GM18498 (cell line): ENCODE results near the gene RAD54L.
"Not testable (repeated sequence)": the region's sequence is repeated elsewhere in the genome, so short reads cannot be mapped to it uniquely, and the experiment has no call there.

Experiments
- ATAC-seq: cut with Tn5 transposase; IDR thresholded peaks from one replicate; pipeline ENCODE4 v1.9.1; 2021; ENCODE audit warnings: mild to moderate bottlenecking, moderate library complexity; ENCODE audit not compliant: unreplicated experiment

Gene RAD54L

DNA sequence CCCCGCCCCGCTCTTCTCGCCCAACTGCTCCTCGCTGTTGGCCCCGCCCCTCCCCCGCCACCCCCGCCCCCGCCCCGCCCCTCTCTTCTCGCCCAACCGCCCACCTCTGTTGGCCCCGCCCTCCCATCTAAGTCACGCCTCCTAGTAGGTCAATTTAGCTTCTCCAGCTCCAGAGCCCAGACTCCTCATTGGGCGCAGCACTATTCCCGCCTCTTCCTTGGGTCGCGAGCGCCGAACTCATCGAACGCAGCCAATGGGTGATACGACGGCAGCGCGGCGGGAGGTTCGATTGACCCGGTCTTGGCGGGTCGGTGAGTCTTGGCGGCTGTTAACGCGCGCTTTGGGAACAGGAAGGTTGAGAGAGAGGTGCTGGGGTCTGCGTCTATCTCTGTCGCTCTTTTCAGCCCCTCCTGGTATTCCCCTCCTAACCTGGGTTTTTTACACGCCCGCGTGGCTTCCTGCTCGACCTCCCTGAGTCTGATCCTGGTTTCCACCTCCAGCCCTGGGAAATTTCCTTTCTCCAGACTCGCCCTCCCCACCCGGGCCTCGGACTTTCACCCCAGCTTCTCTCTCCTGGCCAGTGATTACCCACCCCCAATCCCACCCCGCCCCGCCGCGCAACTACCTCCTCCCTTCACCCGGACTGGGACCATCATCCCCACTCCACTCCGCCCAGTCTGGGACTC lies at the start of gene RAD54L:
RAD54L (plus strand) TSS at position 328 of the 686 bp plus-strand sequence. CDS start 643 bp downstream, outside the sequence.
- ATAC-seq: peak; percentile 93

DNA sequence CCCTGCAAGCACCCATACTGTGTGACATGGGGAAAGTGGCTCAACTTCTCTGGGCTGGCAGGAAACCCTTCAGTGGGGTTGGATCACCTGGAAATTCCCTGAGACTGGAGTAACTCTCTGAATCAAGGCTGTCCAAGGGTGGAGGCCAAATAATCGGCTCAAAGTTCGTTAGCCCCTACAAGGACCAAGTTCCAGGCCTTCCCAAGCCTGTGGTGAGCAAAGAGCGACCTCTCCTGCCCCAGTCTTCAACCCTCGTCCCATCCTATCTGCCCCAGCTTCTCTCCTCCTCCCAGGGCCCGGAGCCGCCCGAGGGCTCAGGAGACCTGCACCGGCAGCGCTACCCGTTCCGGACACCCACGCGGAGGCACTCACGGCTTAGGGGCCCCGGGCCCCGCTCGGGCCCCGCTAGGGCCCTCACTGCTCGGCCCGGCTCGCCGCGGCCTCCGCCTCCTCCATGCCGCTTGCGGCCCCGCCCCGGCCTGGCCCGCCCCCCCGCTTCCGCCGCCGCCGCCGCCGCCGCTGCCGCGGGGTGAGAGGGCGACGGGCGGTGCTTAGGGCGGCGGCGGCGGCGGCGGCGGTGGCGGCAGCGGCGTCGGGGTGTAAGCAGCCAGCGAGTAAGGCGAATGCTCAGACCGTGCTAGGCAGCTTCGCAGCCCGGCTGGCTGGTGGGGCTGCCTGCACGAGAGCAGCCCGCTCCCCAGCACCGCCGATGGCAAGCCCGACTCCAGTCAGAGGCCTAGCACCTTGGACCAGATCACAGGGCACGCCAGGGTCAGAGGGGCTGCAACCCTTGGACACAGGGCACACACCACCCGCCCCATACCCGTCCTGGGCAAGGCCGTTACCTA lies 49.4 kb upstream of the RAD54L start, which contains the start of gene POMGNT1:
POMGNT1 (minus strand) TSS at position 471 of the 848 bp plus-strand sequence. CDS start 613 bp downstream, outside the sequence.
- ATAC-seq: peak; percentile 92

DNA sequence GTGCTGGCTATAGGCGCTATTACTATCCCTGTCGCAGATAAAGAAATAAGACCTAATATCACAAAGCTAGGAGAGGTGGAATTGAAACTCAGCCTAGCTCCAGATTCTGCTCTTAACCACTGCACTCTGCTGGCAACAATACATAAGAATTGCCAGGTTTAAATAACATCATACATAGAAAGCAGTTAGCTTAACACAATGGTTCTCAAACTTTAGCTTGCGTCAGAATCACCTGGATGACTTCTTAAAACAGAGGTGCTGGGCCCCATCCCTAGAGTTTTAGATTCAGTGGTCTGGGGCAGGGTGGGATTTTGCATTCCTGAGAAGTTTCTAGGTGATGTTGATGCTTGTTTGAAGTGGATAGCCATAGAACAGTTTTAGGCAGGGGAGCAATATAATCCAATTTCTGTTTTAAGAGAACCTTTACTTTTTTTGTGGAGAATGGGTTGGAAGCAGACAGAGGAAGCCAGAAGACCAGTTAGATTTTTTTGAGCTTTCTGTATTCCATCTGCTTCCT lies 48.3 kb upstream of the RAD54L start:
- no peak for ATAC-seq

DNA sequence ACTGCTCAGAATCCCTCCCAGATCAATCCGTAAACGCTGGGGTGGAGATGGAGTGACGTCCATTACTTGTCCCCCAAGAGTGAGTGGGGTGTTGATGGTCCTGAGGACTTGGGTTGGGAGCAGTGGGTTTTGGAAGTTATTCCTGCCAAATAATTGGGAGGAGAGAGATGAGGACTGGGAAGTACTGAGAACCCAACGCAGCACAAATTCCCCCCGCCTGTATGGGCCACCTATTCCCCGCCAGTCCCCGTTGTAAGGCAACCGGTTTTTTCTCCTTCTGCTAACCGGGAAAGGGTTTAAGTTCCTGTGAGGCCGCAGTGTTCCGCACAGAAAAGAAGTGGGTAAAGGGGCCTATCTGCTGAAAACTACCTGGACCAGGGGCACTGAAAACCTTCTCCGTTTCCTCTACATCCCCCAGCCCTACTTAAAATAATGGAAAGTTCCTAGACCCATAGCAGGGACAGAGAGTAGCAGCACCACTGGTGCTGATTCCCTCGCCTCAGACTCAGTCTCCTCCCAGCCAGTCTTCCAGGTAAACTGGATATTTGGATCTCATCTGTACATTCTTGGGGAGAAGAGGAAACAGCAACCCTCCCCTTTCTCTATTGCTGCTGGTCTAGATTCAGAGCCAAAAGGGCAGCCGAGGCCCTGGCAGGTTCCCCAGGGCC lies 43.7 kb upstream of the RAD54L start:
- ATAC-seq: no peak

DNA sequence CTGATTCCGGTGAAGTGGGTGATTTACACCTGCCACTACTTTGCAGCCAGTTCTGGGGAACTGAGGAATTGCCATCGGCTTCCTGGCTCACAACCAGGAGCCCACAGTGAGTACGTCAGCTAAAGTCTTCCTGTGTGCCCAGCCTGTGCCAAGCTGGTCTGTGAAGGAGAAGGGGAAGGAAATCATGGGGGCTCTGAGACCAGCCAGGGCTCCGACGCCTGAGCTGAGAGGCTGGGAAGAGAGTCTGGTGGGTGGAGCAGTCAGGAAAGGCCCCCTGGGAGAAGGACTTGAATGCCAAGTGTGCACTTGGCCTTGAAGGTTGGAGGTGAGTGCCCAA lies 43.2 kb upstream of the RAD54L start:
- ATAC-seq: no peak

DNA sequence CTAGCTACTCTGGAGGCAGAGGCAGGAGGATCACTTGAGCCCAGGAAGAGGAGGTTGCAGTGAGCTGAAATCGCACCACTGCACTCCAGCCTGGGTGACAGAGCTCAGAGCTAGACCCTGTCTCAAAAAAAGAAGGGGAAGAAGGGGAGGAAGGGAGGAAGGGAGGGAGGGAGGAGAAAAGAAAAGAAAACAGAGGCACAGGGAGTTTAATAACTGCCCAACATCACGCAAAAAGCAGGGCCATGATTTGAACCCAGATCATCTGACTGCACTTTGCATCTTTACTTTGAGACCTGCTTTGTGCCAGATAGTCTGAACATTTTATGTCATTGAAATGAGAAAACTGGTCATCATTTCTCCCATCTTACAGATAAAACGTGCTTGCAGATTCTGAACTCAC lies 42.4 kb upstream of the RAD54L start:
- ATAC-seq: no peak

DNA sequence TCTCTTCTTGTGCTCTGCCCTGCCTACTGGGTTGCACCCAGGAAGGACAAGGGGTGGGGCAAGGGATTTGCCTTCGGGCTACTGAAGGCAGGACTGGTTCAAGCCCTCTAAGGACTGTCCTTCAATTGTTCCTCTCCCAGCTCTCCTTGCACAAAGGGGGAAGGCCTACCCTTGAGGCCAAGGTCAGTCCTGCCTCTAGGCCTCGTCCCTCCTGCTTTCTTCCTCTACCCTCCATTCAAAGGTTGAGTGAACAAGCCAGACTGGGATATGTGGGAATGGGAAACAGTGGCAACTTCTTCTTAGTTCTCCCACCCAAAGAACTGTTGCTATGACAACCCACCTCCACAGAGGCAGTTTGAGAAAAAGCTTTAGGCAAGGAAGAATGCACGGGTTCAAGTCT lies 41.8 kb upstream of the RAD54L start:
- ATAC-seq: no peak

DNA sequence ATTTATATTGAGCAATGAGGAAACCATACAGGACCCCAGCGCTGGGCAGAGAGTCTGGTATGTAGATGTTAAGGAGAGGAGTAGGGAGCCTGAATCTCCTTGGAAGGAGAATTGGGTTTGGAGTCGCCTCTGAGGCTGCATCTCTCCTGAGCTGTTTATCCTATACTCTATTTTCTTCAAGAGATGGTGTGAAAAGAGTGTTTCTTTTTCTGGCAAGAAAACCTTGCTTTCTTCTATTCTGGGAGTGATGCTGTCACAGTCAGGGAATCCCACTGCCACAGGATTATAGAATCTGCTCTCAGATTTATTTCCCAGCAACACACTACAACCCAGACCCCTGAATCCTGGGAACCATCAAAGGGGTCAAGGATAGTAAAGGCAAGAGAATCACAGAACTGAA lies 41.2 kb upstream of the RAD54L start:
- no peak for ATAC-seq

DNA sequence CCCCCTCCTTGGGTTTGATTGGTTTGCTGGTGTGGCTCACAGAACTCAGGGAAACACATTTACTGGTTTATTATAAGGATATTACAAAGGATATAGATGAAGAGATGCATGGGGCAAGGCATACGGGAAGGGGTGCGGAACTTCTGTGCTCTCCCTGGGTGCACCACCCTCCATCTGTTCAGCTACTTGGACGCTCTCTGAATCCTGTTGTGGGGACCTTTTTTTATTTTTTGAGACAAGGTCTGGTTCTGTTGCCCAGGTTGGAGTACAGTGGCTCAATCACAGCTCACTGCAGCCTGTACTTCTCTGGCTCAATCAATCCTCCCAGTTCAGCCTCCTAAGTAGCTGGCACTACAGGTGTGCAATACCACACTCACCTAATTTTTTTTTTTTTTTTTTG lies 37.0 kb upstream of the RAD54L start:
- no peak for ATAC-seq

DNA sequence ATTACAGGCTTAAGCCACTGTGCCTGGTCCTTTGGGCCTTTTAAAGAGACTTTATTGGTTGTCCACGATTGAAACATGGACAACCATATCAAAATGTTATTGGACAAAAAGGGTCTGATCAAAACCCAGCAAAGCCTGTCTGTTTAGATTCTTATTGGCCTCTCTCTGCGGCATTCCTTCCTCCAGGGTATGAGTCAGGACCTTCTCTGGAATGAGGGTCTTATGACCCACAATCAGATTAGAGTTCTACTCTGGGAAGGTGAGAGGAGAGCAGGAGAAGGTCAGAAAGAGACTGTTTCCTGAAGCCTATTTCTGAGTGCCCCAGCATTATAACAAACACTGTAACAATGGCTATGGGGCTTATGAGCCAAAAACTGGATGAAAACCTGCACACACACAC lies 36.5 kb upstream of the RAD54L start:
- no peak for ATAC-seq

DNA sequence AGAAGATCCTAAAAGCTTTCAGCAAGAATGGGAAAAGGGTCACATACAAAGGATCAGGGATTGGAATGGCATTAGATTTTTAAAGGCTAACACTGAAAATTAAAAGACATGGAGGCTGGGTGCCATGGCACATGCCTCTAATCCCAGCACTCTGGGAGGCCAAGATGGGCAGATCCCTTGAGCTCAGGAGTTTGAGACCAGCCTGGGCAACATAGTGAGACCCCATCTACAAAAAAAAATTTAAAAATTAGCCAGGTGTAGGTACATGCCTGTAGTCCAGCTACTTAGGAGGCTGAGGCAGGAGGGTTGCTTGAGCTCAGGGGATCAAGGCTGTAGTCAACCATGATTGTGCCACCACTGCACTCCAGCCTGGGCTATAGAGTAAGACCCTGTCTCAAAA lies 32.1 kb upstream of the RAD54L start:
- ATAC-seq: no peak

DNA sequence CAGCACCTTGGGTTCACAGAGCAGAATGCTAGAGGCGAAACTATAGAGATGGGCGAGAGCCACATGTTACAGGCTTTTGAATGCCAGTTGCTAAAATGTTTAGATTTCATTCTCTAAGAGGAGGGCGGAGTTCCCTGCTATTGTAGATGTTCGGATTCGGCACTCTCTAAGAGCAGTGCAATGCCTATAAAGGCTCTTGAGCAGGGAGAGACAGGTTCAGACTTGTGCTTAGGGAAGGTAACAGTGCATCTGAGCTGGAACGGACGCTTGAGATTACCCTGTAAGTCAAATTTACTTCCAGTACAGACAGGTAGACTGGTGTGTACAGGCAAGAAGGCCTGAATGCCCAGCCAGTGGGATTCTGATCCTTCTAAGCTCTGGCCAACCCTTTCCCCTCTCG lies 29.1 kb upstream of the RAD54L start:
- ATAC-seq: no peak

DNA sequence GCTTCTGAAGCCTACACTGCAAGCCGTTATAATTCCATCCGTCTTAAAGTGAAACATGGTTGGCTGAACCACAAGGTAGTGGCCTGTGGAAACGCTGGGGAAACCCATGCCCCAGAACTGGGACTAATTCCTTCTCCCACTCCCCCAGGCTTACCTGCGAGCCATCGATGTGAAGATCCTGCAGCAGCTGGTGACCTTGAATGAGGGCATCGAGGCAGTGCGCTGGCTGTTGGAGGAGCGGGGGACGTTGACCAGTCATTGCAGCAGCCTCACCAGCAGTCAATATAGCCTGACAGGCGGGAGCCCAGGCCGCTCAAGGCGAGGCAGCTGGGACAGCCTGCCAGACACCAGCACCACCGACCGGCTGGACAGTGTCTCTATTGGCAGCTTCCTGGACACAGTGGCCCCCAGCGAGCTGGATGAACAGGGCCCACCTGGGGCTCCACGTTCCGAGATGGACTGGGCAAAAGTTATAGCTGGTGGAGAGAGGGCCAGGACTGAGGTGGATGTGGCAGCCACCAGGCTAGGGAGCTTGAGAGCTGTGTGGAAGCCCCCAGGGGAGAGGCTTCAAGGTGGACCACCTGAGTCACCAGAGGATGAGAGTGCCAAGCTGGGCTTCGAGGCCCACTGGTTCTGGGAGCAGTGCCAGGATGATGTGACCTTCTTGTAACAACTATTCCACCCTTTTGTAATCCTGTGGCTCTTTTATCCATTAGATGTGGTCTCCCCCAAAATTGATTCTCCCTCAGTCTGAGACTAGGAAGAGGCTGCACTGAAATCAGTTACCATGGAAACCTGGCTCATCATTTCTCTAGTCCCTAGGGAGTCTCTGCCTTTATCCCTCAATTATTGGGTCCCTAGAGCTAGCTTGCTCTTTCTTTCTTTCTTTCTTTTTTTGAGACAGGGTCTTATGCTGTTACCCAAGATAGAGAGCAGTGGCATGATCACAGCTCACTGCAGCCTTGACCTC lies 27.7 kb upstream of the RAD54L start:
- ATAC-seq: no peak

DNA sequence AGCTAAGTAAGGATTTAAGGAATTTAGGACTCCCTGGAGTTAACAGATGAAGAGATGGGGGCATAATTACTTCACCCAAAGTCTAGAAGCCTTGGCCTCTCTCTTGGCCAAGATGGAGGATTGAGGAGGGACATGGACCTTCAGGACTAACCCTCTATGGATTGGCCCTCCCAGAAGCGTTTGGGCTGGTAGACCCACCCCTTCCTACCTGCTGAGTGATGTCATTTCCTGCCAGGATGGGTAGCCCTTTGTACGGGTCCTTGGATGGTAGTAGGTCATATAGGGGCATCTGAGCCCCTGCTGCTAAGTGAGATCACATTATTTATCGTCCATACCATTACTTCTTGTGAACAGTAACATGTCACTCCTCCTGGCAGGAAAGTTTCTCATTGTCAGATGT lies 26.8 kb upstream of the RAD54L start:
- no peak for ATAC-seq

DNA sequence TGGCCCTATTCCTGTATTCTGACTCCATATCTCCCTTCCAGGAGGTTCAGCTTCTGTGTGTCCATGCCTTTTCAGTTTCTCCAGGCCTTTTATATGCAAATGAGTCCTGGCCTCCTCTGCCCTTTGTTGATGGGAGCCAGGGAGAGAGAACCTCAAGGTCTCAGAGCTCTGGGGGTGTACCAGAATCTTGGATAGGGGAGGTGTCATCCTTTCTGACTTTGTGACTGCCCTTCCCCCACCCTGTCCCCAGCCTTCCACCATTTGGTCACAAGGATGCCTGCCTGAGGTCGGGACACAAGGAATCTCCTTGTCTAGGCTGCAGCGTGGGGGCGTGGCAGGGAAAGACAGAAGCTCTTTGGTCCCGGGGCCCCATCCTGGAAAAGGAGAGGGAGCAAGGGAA lies 25.8 kb upstream of the RAD54L start:
- no peak for ATAC-seq

DNA sequence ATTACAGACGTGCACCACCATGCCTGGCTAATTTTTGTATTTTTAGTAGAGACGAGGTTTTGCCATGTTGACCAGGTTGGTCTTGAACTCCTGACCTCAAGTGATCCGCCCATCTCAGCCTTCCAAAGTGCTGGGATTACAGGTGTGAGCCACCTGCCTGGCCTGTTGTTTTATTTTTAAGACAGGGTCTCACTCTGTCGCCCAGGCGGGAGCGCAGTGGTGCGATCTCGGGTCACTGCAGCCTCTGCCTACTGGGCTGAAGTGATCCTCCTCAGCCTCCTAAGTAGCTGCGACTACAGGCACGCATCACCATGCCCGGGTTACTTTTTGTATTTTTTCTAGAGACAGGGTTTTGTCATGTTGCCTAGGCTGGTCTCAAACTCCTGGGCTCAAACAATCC lies 24.5 kb upstream of the RAD54L start:
- ATAC-seq: not testable (repeated sequence)

DNA sequence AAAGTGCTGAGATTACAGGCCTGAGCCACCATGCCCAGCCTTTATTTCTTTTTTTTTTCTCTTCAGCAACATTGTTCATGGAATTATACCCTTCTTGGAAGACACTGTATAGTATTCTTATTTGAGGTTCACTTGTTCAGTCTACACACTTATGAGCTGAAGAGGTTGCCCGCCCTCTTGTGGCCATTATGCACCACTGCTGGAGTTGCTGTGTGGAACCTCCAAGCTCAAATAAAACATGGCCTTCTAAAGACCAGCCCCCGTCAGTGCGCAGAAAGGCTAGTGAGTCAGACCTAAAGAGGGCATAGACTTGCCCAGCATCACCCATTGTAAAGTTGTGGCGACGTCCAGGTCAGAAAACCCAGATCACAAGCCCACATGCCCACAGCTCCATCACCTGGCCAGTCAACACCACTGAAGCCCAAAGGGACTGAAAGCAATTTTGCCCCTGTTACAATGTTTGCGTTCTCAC lies 24.1 kb upstream of the RAD54L start:
- peak; percentile 76 for ATAC-seq

DNA sequence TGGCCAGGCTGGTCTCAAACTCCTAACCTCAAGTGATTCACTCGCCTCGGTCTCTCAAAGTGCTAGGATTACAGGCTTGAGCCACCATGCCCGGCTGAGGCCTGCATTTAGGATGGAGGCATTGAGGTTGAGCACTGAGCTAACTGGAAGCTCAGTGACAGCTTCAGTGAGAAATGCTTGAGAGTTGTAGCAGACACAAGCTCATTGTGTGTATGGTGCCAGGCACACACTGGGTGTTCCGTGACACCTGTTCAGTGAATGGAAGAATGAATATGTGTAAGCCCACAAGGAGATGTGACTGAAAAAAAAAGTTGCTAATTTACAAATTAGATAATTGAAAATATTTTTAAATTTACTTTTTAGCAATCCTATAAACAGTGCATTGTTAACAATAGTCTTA lies 22.6 kb upstream of the RAD54L start:
- no peak for ATAC-seq

DNA sequence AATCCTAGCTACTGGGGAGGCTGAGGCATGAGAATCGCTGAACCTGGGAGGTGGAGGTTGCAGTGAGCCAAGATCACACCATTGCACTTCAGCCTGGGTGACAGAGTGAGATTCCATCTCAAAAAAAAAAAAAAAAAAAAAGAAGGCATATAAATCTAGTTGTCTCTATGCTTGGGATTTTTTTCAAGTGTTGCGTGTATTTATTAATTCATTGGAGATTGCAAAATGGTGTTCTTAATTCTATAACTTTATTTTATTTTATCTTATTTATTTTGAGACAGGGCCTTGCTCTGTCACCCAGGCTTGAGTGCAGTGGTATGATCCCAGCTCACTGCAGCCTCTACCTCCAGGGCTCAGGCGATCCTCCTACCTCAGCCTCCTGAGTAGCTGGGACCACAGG lies 16.3 kb upstream of the RAD54L start:
- not testable (repeated sequence) for ATAC-seq

DNA sequence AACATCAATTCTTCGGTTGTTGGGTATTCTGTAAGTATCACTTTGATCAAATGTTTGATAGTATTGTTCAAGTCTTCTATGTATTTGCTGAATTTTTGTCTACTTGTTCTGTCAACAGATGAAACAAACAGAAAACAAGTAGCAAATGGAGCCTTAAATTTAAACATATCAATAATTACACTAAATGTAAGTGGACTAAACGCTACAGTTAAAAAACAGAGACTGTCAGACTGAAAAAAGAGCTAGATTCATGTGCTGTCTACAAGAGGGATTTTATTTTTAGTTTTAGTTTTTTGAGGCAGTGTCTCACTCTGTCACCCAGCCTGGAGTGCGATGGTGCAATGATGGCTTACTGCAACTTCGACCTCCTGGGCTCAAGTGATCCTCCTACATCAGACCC lies 10.7 kb upstream of the RAD54L start:
- no peak for ATAC-seq
